Gastrocnemius medialis (tissue), 4 donors: ENCODE data around the gene CCDC102B. TPM values are rescaled to one million over a fixed set of nuclear protein-coding genes. Genes with fewer than 3 reads are reported as not detected.
"Not testable (repeated sequence)": the region's sequence is repeated elsewhere in the genome, so short reads cannot be mapped to it uniquely, and the experiment has no call there.

Experiments
- ATAC-seq, 2 donors: fragments of 150-250 bp; one replicate each; pipeline ENCODE4 v1.9.1; 2016
- DNase-seq, 2 donors: peaks; one replicate each; pipeline ENCODE4 v3.0.0-alpha.2; 2019
- H3K27ac ChIP-seq, 4 donors: fragments of 200-600 bp; sonication (generic); 1 replicate in 1 of 4; 2 replicates in 3 of 4; pipeline ENCODE4 v1.5.1; 2016 to 2018; ENCODE audit warnings: mild to moderate bottlenecking in 2 of 4, moderate library complexity in 1 of 4
- H3K27me3 ChIP-seq, 3 donors: fragments of 200-600 bp; sonication (generic) in 2 of 3; 1 replicate in 1 of 3; 2 replicates in 2 of 3; pipeline versions ENCODE4 v1.5.1 to v1.6.0; 2016 to 2019; ENCODE audit warnings: mild to moderate bottlenecking in 1 of 3, moderate library complexity in 1 of 3
- H3K36me3 ChIP-seq, 2 donors: fragments of 200-600 bp; sonication (generic) in 1 of 2; one replicate each; pipeline ENCODE4 v1.5.1; 2017 to 2018
- H3K4me1 ChIP-seq, 2 donors: fragments of 200-600 bp; sonication (generic) in 1 of 2; one replicate each; pipeline ENCODE4 v1.5.1; 2016 to 2017; ENCODE audit warnings: mild to moderate bottlenecking in 2 of 2
- H3K4me3 ChIP-seq, 4 donors: fragments of 200-600 bp; sonication (generic) in 3 of 4; 1 replicate in 1 of 4; 2 replicates in 3 of 4; pipeline ENCODE4 v1.5.1; 2016 to 2019; ENCODE audit warnings: mild to moderate bottlenecking in 2 of 4
- H3K9me3 ChIP-seq, 3 donors: fragments of 200-600 bp; sonication (generic) in 2 of 3; 1 replicate in 1 of 3; 2 replicates in 2 of 3; pipeline ENCODE4 v1.5.1; 2016 to 2019
- POLR2A ChIP-seq, 2 donors: fragments of 450-650 bp; IDR thresholded peaks; one replicate each; pipeline ENCODE4 v1.6.1; 2017; ENCODE audit warnings: antibody characterized with exemption in 2 of 2, mild to moderate bottlenecking in 2 of 2, moderate library complexity in 2 of 2
- in situ Hi-C, 4 donors: fragments of 200-750 bp; cut with MboI; loops; one replicate each; pipeline versions ENCODE4 v1.15.0 to v1.8.0; 2017; ENCODE audit warnings: low sequenced_read_pairs in 4 of 4
- intact Hi-C: fragments of 100-400 bp; cut with DNase I; formaldehyde crosslinking; loops from one replicate; pipeline ENCODE4 v1.15.1; 2023; ENCODE audit warnings: low total_unique reads
- total RNA-seq, 4 donors: library from RNA; depleted of rRNA; stranded (reverse); fragments of >200 nt; gene quantifications; one replicate each; pipeline versions ENCODE4 v1.1.0 to v1.2.3, GENCODE V29; 2016
- TF ChIP-seq, protein P1 (sequence below), 5 experiments: fragments of 450-650 bp in 3 of 5; fragments of 200-600 bp in 2 of 5; sonication (generic) in 2 of 5; IDR thresholded peaks in 4 of 5; conservative IDR thresholded peaks in 1 of 5; 1 replicate in 4 of 5; 2 replicates in 1 of 5; pipeline ENCODE4 v1.5.1; 2016 to 2019; ENCODE audit warnings: antibody characterized with exemption in 5 of 5, mild to moderate bottlenecking in 3 of 5, moderate library complexity in 3 of 5

Gene CCDC102B
- total RNA-seq, 4 donors from 2014 or later = 0.93 to 3.3 (median 1.3) TPM

DNA sequence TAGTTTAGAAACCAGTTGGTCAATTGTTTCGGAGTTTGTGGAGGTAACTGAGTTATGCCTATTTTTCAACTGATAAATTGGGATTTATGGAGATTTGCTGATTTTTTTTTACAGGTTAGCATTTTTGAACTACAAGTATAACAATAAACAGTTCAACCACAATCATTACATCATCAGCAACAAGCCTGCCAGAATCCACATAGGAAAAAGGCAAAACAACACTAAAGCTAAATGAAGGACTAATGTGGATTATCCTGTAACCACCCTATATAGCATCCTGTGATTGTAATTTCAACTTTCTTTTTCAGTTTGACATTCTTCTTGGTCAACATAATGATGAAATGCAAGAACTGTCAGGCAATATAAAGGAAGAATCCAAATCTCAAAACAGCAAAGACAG is 76.5 kb downstream of the CCDC102B start:
- Histone ChIP-seq H3K36me3 (no peaks in the 10 kb centered on the region), H3K27ac (no peak overlapping the region), H3K4me3 (no peak overlapping the region), H3K27me3 (no peaks in the 10 kb centered on the region), H3K4me1 (no peaks in the 10 kb centered on the region), H3K9me3 (no peaks in the 10 kb centered on the region)
- no peak for TF ChIP-seq POLR2A (IDR thresholded peaks at IDR 0.05)
- TF ChIP-seq, protein P1, sequence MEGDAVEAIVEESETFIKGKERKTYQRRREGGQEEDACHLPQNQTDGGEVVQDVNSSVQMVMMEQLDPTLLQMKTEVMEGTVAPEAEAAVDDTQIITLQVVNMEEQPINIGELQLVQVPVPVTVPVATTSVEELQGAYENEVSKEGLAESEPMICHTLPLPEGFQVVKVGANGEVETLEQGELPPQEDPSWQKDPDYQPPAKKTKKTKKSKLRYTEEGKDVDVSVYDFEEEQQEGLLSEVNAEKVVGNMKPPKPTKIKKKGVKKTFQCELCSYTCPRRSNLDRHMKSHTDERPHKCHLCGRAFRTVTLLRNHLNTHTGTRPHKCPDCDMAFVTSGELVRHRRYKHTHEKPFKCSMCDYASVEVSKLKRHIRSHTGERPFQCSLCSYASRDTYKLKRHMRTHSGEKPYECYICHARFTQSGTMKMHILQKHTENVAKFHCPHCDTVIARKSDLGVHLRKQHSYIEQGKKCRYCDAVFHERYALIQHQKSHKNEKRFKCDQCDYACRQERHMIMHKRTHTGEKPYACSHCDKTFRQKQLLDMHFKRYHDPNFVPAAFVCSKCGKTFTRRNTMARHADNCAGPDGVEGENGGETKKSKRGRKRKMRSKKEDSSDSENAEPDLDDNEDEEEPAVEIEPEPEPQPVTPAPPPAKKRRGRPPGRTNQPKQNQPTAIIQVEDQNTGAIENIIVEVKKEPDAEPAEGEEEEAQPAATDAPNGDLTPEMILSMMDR (IDR thresholded peaks at IDR 0.05 in 4 of 5, conservative IDR thresholded peaks at IDR 0.05 in 1 of 5) = no peak
- ATAC-seq (no peak), DNase-seq (no peak)
- intact Hi-C loops (no loop called here), in situ Hi-C loops (no loop called here)

DNA sequence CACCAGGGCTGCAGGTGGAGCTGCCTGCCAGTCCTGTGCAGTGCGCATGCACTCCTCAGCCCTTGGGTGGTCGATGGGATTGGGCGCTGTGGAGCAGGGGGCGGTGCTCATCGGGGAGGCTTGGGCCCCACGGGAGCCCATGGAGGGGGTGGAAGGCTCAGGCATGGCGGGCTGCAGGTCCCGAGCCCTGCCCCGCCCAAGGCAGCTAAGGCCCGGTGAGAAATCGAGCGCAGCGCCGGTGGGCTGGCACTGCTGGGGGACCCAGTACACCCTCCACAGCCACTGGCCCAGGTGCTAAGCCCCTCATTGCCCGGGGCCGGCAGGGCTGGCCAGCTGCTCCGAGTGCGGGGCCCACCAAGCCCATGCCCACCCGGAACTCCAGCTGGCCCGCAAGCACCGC is 82.1 kb downstream of the CCDC102B start:
- H3K27ac ChIP-seq, H3K4me1 ChIP-seq, H3K4me3 ChIP-seq, H3K27me3 ChIP-seq, H3K36me3 ChIP-seq, DNase-seq, intact Hi-C loops, in situ Hi-C loops, ATAC-seq, H3K9me3 ChIP-seq: not testable (repeated sequence)

DNA sequence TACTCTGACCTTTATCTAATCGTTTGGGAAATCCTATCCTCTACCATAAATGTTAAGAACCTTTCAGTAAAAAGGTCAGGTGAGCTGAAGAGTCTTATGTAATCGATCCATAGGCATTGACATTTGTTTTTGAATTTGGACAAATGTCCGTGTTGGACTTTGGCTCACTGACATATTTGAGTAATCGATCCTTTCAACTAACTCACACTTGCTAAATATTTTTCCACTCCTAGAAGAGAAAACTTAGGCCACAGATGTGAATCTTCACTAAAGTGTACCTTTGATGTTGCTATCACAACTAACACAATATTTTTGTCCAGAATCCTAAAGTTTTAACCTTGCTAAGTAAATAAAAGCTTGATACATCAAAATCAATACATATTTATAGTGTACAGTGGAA is 89.5 kb downstream of the CCDC102B start:
- in situ Hi-C loops = no loop called here
- Histone ChIP-seq H3K4me3 (no peak overlapping the region), H3K36me3 (no peaks in the 10 kb centered on the region), H3K27me3 (no peaks in the 10 kb centered on the region), H3K9me3 (no peaks in the 10 kb centered on the region), H3K4me1 (no peaks in the 10 kb centered on the region), H3K27ac (no peak overlapping the region)
- intact Hi-C loops = no loop called here
- no peak for ATAC-seq
- DNase-seq = no peak
- no peak for TF ChIP-seq POLR2A (IDR thresholded peaks at IDR 0.05)
- TF ChIP-seq, protein P1 (IDR thresholded peaks at IDR 0.05 in 4 of 5, conservative IDR thresholded peaks at IDR 0.05 in 1 of 5) = no peak

DNA sequence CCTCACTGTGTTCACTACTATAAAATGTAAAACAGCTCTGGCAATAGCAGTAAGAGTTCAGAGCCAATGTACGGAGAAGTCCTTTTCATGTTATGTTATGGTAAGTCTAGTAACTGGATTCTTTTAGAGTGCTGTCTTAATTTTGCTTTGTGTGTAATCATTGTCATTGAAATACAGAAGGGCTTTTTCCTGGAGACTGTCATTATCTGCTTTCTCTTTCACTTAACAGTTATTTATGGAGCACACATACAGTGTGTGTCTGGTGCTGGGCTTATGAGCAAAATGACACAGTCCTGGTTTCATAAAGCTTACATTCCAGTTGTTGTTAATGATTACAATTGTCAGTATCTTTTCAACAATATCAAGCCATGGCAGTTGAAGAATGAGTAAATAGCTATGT is 95.5 kb downstream of the CCDC102B start:
- intact Hi-C loops = no loop called here
- H3K36me3 ChIP-seq = no peaks in the 10 kb centered on the region
- no peaks in the 10 kb centered on the region for H3K27me3 ChIP-seq
- H3K4me1 ChIP-seq = no peaks in the 10 kb centered on the region
- no peak for ATAC-seq
- TF ChIP-seq, protein P1 (IDR thresholded peaks at IDR 0.05 in 4 of 5, conservative IDR thresholded peaks at IDR 0.05 in 1 of 5) = no peak
- no peak for TF ChIP-seq POLR2A (IDR thresholded peaks at IDR 0.05)
- H3K27ac ChIP-seq = no peak overlapping the region
- in situ Hi-C loops = no loop called here
- no peak for DNase-seq
- H3K4me3 ChIP-seq = no peak overlapping the region
- H3K9me3 ChIP-seq = no peaks in the 10 kb centered on the region

DNA sequence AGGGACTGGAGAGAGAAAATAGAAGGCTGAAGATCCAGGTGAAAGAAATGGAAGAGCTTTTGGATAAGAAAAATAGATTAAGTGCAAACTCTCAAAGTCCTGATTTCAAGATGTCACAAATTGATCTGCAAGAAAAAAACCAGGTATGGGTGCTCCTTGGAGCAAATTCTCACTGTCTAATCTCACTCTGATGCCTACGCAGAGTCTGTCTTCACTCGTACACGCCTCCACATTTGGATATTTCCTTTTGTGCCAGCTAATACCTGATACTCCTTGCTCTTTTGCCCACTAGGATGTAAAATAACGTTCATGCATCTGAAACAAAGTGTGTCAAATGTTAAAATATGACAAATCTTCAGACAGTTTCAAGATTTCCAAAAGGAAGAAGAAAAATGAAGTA is 99.4 kb downstream of the CCDC102B start:
- no peaks in the 10 kb centered on the region for H3K4me1 ChIP-seq
- in situ Hi-C loops (no loop called here), intact Hi-C loops (no loop called here)
- H3K27ac ChIP-seq = no peak overlapping the region
- ATAC-seq (no peak), DNase-seq (no peak)
- H3K9me3 ChIP-seq = no peaks in the 10 kb centered on the region
- no peaks in the 10 kb centered on the region for H3K36me3 ChIP-seq
- no peak overlapping the region for H3K4me3 ChIP-seq
- no peaks in the 10 kb centered on the region for H3K27me3 ChIP-seq
- TF ChIP-seq POLR2A (IDR thresholded peaks at IDR 0.05) = no peak
- TF ChIP-seq, protein P1 (IDR thresholded peaks at IDR 0.05 in 4 of 5, conservative IDR thresholded peaks at IDR 0.05 in 1 of 5) = no peak
